ENCODE measurements around the gene MYNN.

MYNN gene

GRCh38 chr3:169825316-169825715, 52.1 kb downstream of the MYNN start:
- DNase-seq = no peak

DNA sequence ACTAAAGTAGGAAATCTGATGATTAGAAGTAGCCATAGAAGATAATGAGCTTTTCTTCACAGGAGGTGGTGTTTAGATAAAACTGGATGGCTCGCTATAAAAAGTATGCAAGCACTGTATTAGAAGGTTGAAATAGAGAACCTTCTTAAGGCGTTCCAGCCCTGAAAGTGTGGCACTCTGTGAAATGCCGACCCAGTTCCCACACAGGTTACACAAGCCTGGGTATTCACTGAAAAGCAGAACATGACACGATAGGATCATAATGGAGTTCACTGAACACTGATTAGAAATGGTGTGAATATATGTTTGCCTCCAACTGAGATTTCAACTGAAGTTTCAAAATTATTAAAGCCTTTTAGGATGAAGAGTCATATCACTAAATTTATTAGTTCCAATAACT, 54.5 kb downstream of the MYNN start:
- DNase-seq = no peak

- no peak for DNase-seq
Measured at GRCh38 chr3:169835533-169835932, 62.3 kb downstream of the MYNN start.

GRCh38 chr3:169836078-169836941, 63.1 kb downstream of the MYNN start:
- DNase-seq = no peak

DNA sequence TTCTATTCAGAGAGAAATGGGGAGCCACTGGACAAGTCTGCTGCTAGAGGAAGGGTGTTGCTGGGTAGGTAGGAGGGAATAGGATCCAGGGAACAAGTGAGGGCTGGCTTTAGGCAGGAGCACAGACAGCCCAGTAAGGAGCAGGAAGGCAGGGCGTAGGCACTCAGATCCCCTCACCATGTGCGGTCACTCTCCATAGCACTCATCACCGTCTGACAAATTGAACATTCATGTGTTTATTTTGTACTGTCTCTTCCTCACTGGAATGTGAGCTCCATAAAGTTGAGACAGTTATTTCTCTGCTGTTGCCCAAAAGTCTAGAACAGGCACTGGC, 63.7 kb downstream of the MYNN start:
- no peak for DNase-seq

- DNase-seq = no peak
Measured at GRCh38 chr3:169838511-169839030, 65.4 kb downstream of the MYNN start.
